ENCODE measurements around the gene TBC1D5. TPM values are rescaled to one million over a fixed set of nuclear protein-coding genes. Genes with fewer than 3 reads are reported as not detected.

The TBC1D5 gene
- total and polyA plus RNA-seq, 5 donors from 2014 or later = 27.6 to 61.6 (median 36.4) TPM

- no peak for ATAC-seq (ENCODE audit: low read depth in 2 of 2)
- peaks cover 0 to 22% (median 5%) of the 10 kb centered on the region in 7 donors for H3K9me3 Mint-ChIP-seq
- H3K36me3 Mint-ChIP-seq = peaks cover 27% of the 10 kb centered on the region
These were observed 253.3 kb downstream of the TBC1D5 start for GRCh38 chr3:17489139-17489538.

DNA sequence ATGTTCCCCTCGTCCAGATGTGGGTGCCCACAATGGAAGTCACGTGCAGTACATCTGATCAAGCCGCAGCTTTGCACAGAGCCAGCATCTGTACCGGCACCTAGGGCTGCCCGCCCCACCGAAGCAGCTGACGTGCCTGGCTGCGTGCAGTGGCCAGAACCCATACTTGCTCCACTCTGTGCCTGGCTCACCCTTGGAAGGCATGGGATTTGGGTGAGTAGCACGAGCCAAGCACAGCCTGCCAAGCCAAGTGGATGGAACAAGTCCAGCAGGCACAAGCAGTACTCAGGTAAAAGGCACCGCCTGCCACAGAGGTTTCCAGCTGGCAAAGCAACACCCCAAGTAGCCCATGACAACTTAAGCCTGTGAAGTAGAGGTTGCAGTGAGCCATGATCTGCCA lies 261.3 kb downstream of the TBC1D5 start:
- H3K27ac Mint-ChIP-seq = no peak overlapping the region
- Histone ChIP-seq H3K4me1 (ENCODE audit: control insufficient read depth, insufficient read depth, low read length, poor library complexity, severe bottlenecking) (no peaks in the 10 kb centered on the region), H3K4me3 (ENCODE audit: low read depth, low read length) (no peak overlapping the region), H3K27ac (ENCODE audit: insufficient read depth, low read length, poor library complexity, severe bottlenecking) (no peak overlapping the region), H3K27me3 (ENCODE audit: control insufficient read depth, insufficient read depth, low read length) (no peaks in the 10 kb centered on the region), H3K9me3 (ENCODE audit: control insufficient read depth in 2 of 2, low read length in 2 of 2) (no peaks in the 10 kb centered on the region), H3K36me3 (ENCODE audit: control insufficient read depth, insufficient read depth, low read length) (no peaks in the 10 kb centered on the region)
- no peaks in the 10 kb centered on the region for H3K4me1 Mint-ChIP-seq
- H3K27me3 Mint-ChIP-seq = no peaks in the 10 kb centered on the region
- H3K36me3 Mint-ChIP-seq = peaks cover 4% of the 10 kb centered on the region
- DNase-seq (no peak), ATAC-seq (ENCODE audit: low read depth in 2 of 2) (no peak)
- no peaks in the 10 kb centered on the region for H3K9me3 Mint-ChIP-seq
- H3K4me3 Mint-ChIP-seq = no peak overlapping the region

More at GRCh38 chr3:17489139-17489538, 253.3 kb downstream of the TBC1D5 start:
- Histone ChIP-seq H3K27ac (ENCODE audit: insufficient read depth, low read length, poor library complexity, severe bottlenecking) (no peak overlapping the region), H3K4me1 (ENCODE audit: control insufficient read depth, insufficient read depth, low read length, poor library complexity, severe bottlenecking) (no peaks in the 10 kb centered on the region), H3K4me3 (ENCODE audit: low read depth, low read length) (no peak overlapping the region), H3K27me3 (ENCODE audit: control insufficient read depth, insufficient read depth, low read length) (no peaks in the 10 kb centered on the region), H3K36me3 (ENCODE audit: control insufficient read depth, insufficient read depth, low read length) (peaks cover under 1% of the 10 kb centered on the region), H3K9me3 (ENCODE audit: control insufficient read depth in 2 of 2, low read length in 2 of 2) (peaks cover 0 to 5% of the 10 kb centered on the region in 2 experiments)
- DNase-seq = no peak
- Mint-ChIP-seq H3K4me3 (no peak overlapping the region), H3K27me3 (no peaks in the 10 kb centered on the region), H3K27ac (no peak overlapping the region), H3K4me1 (no peaks in the 10 kb centered on the region)

GRCh38 chr3:17479681-17480405 lies 262.6 kb downstream of the TBC1D5 start:
- Mint-ChIP-seq H3K9me3 (no peaks in the 10 kb centered on the region), H3K36me3 (peaks cover 4% of the 10 kb centered on the region), H3K27ac (no peak overlapping the region), H3K4me1 (peaks cover 0 to 3% (median 1%) of the 10 kb centered on the region in 4 donors), H3K27me3 (no peaks in the 10 kb centered on the region), H3K4me3 (no peak overlapping the region)
- Histone ChIP-seq H3K9me3 (ENCODE audit: control insufficient read depth in 2 of 2, low read length in 2 of 2) (no peaks in the 10 kb centered on the region), H3K4me3 (ENCODE audit: low read depth, low read length) (no peak overlapping the region), H3K27ac (ENCODE audit: insufficient read depth, low read length, poor library complexity, severe bottlenecking) (no peak overlapping the region), H3K36me3 (ENCODE audit: control insufficient read depth, insufficient read depth, low read length) (no peaks in the 10 kb centered on the region), H3K4me1 (ENCODE audit: control insufficient read depth, insufficient read depth, low read length, poor library complexity, severe bottlenecking) (no peaks in the 10 kb centered on the region), H3K27me3 (ENCODE audit: control insufficient read depth, insufficient read depth, low read length) (no peaks in the 10 kb centered on the region)
- DNase-seq = no peak
- no peak for ATAC-seq (ENCODE audit: low read depth in 2 of 2)

- H3K27me3 Mint-ChIP-seq = no peaks in the 10 kb centered on the region
- no peaks in the 10 kb centered on the region for H3K9me3 Mint-ChIP-seq
- Histone ChIP-seq H3K9me3 (ENCODE audit: control insufficient read depth in 2 of 2, low read length in 2 of 2) (no peaks in the 10 kb centered on the region), H3K27me3 (ENCODE audit: control insufficient read depth, insufficient read depth, low read length) (no peaks in the 10 kb centered on the region), H3K4me1 (ENCODE audit: control insufficient read depth, insufficient read depth, low read length, poor library complexity, severe bottlenecking) (no peaks in the 10 kb centered on the region), H3K4me3 (ENCODE audit: low read depth, low read length) (no peak overlapping the region), H3K27ac (ENCODE audit: insufficient read depth, low read length, poor library complexity, severe bottlenecking) (no peak overlapping the region), H3K36me3 (ENCODE audit: control insufficient read depth, insufficient read depth, low read length) (no peaks in the 10 kb centered on the region)
- H3K4me1 Mint-ChIP-seq = peaks cover 0 to 3% (median 1%) of the 10 kb centered on the region in 4 donors
- H3K36me3 Mint-ChIP-seq = peaks cover 4% of the 10 kb centered on the region
- no peak for DNase-seq
- no peak overlapping the region for H3K4me3 Mint-ChIP-seq
- no peak overlapping the region for H3K27ac Mint-ChIP-seq
- ATAC-seq (ENCODE audit: low read depth in 2 of 2) = no peak
These were observed 263.8 kb downstream of the TBC1D5 start for GRCh38 chr3:17478673-17479072.

DNA sequence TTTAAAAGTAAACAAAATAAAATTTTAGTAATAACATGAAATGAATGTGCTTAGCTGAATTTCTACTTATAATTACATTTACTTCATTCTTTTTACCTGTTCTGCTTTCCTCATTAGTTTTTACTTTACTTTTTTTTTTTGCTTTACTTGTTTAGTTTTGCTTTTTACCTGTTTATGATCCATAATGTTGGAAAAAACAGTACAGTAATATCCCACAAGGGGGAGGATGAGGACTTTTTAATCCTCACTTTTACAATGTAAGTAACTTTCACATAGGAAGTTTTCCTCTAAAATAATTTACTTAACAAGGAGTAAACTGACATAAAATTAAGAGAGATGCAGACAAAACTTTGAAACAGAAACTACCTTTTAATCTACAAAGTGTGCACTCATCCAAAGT lies 268.7 kb downstream of the TBC1D5 start:
- no peak overlapping the region for H3K27ac Mint-ChIP-seq
- Histone ChIP-seq H3K4me1 (ENCODE audit: control insufficient read depth, insufficient read depth, low read length, poor library complexity, severe bottlenecking) (no peaks in the 10 kb centered on the region), H3K9me3 (ENCODE audit: control insufficient read depth in 2 of 2, low read length in 2 of 2) (no peaks in the 10 kb centered on the region), H3K27me3 (ENCODE audit: control insufficient read depth, insufficient read depth, low read length) (no peaks in the 10 kb centered on the region), H3K36me3 (ENCODE audit: control insufficient read depth, insufficient read depth, low read length) (no peaks in the 10 kb centered on the region), H3K4me3 (ENCODE audit: low read depth, low read length) (no peak overlapping the region), H3K27ac (ENCODE audit: insufficient read depth, low read length, poor library complexity, severe bottlenecking) (no peak overlapping the region)
- peaks cover 0 to 5% (median 2%) of the 10 kb centered on the region in 4 donors for H3K4me1 Mint-ChIP-seq
- ATAC-seq (ENCODE audit: low read depth in 2 of 2) (no peak), DNase-seq (no peak)
- no peaks in the 10 kb centered on the region for H3K27me3 Mint-ChIP-seq
- no peaks in the 10 kb centered on the region for H3K9me3 Mint-ChIP-seq
- H3K36me3 Mint-ChIP-seq = peaks cover 11% of the 10 kb centered on the region
- no peak overlapping the region for H3K4me3 Mint-ChIP-seq

- peaks cover 18% of the 10 kb centered on the region for H3K36me3 Mint-ChIP-seq
These were observed 272.5 kb downstream of the TBC1D5 start for GRCh38 chr3:17469954-17470353.

DNA sequence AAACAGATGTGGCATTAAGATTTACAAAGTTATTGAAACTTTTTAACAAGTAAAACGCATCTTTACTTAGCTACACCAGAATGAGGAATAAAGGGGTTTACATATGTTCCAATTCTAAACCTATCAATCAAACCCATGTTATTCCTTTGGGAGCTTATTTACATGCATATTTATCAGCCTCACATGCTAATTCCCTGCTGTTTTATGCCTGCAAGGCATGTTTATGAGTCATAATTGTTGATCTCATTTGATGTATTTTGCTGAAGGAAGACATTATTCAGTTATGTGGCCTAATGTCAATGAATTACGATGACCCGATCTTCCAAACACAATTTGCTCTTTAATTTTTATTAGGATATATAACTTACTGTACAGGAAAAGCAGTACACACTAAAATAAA lies 272.9 kb downstream of the TBC1D5 start:
- Mint-ChIP-seq H3K27ac (no peak overlapping the region), H3K27me3 (no peaks in the 10 kb centered on the region), H3K4me3 (no peak overlapping the region), H3K4me1 (peaks cover 0 to 2% (median 0%) of the 10 kb centered on the region in 4 donors), H3K36me3 (peaks cover 20% of the 10 kb centered on the region), H3K9me3 (no peaks in the 10 kb centered on the region)
- no peak overlapping the region for H3K4me3 ChIP-seq (ENCODE audit: low read depth, low read length)
- ATAC-seq (ENCODE audit: low read depth in 2 of 2) = no peak
- no peak for DNase-seq
- no peaks in the 10 kb centered on the region for H3K4me1 ChIP-seq (ENCODE audit: control insufficient read depth, insufficient read depth, low read length, poor library complexity, severe bottlenecking)
- H3K27ac ChIP-seq (ENCODE audit: insufficient read depth, low read length, poor library complexity, severe bottlenecking) = no peak overlapping the region
- H3K27me3 ChIP-seq (ENCODE audit: control insufficient read depth, insufficient read depth, low read length) = no peaks in the 10 kb centered on the region
- no peaks in the 10 kb centered on the region for H3K9me3 ChIP-seq (ENCODE audit: control insufficient read depth in 2 of 2, low read length in 2 of 2)
- no peaks in the 10 kb centered on the region for H3K36me3 ChIP-seq (ENCODE audit: control insufficient read depth, insufficient read depth, low read length)

More at GRCh38 chr3:17469954-17470353, 272.5 kb downstream of the TBC1D5 start:
- Histone ChIP-seq H3K27ac (ENCODE audit: insufficient read depth, low read length, poor library complexity, severe bottlenecking) (no peak overlapping the region), H3K4me3 (ENCODE audit: low read depth, low read length) (no peak overlapping the region), H3K36me3 (ENCODE audit: control insufficient read depth, insufficient read depth, low read length) (no peaks in the 10 kb centered on the region), H3K4me1 (ENCODE audit: control insufficient read depth, insufficient read depth, low read length, poor library complexity, severe bottlenecking) (no peaks in the 10 kb centered on the region), H3K27me3 (ENCODE audit: control insufficient read depth, insufficient read depth, low read length) (no peaks in the 10 kb centered on the region), H3K9me3 (ENCODE audit: control insufficient read depth in 2 of 2, low read length in 2 of 2) (no peaks in the 10 kb centered on the region)
- Mint-ChIP-seq H3K4me1 (peaks cover 0 to 2% (median 0%) of the 10 kb centered on the region in 4 donors), H3K9me3 (no peaks in the 10 kb centered on the region), H3K27ac (no peak overlapping the region), H3K27me3 (no peaks in the 10 kb centered on the region), H3K4me3 (no peak overlapping the region)
- ATAC-seq (ENCODE audit: low read depth in 2 of 2) = no peak
- DNase-seq = no peak

- no peak for DNase-seq
- Histone ChIP-seq H3K4me3 (ENCODE audit: low read depth, low read length) (no peak overlapping the region), H3K9me3 (ENCODE audit: control insufficient read depth in 2 of 2, low read length in 2 of 2) (no peaks in the 10 kb centered on the region), H3K27me3 (ENCODE audit: control insufficient read depth, insufficient read depth, low read length) (no peaks in the 10 kb centered on the region), H3K4me1 (ENCODE audit: control insufficient read depth, insufficient read depth, low read length, poor library complexity, severe bottlenecking) (no peaks in the 10 kb centered on the region), H3K36me3 (ENCODE audit: control insufficient read depth, insufficient read depth, low read length) (no peaks in the 10 kb centered on the region), H3K27ac (ENCODE audit: insufficient read depth, low read length, poor library complexity, severe bottlenecking) (no peak overlapping the region)
- no peak for ATAC-seq (ENCODE audit: low read depth in 2 of 2)
- no peaks in the 10 kb centered on the region for H3K27me3 Mint-ChIP-seq
- H3K27ac Mint-ChIP-seq = no peak overlapping the region
- H3K9me3 Mint-ChIP-seq = no peaks in the 10 kb centered on the region
- no peak overlapping the region for H3K4me3 Mint-ChIP-seq
- H3K4me1 Mint-ChIP-seq = peaks cover 0 to 2% (median 0%) of the 10 kb centered on the region in 4 donors
- peaks cover 16% of the 10 kb centered on the region for H3K36me3 Mint-ChIP-seq
These were observed 276.4 kb downstream of the TBC1D5 start for GRCh38 chr3:17466028-17466427.

All from CD4-positive, CD25-positive, alpha-beta regulatory T cell (primary cell).